CD4-positive, alpha-beta memory T cell (primary cell): ENCODE data around the gene OAT. TPM values are rescaled to one million over a fixed set of nuclear protein-coding genes. Genes with fewer than 3 reads are reported as not detected.
A peak's percentile ranks its signal among the peaks of the same experiment; 100 is the strongest.

Experiments
- CTCF ChIA-PET: fragments of 350-600 bp; sonication (Branson Sonifier 250); formaldehyde crosslinking; loops from one replicate; lab custom pipeline; 2021; ENCODE audit warnings: inconsistent platforms; ENCODE audit not compliant: partially characterized antibody; lab: Charles Lee
- POLR2A ChIA-PET: fragments of 350-600 bp; sonication (Branson Sonifier 250); formaldehyde crosslinking; loops from one replicate; lab custom pipeline; 2021; ENCODE audit not compliant: partially characterized antibody; lab: Charles Lee
- DNase-seq, 5 donors: peaks; one replicate each; pipeline versions ENCODE4 v3.0.0 to v3.0.0-alpha.2; 2020 to 2022; ENCODE audit warnings: mixed read lengths in 1 of 5
- H3K27ac ChIP-seq: one replicate; pipeline ENCODE4 v1.7.0; 2013; ENCODE audit warnings: low read depth, low read length
- H3K27me3 ChIP-seq: 2 replicates; pipeline ENCODE4 v1.7.0; 2013; ENCODE audit warnings: mild to moderate bottlenecking, low read length, moderate library complexity; ENCODE audit not compliant: insufficient read depth
- H3K36me3 ChIP-seq: 2 replicates; pipeline ENCODE4 v1.7.0; 2013; ENCODE audit warnings: mild to moderate bottlenecking, low read length, moderate library complexity; ENCODE audit not compliant: insufficient read depth
- H3K4me1 ChIP-seq: 2 replicates; pipeline ENCODE4 v1.7.0; 2013; ENCODE audit warnings: mild to moderate bottlenecking, low read length, moderate library complexity; ENCODE audit not compliant: insufficient read depth
- H3K4me3 ChIP-seq, 2 donors: one replicate each; pipeline ENCODE4 v1.7.0; 2013; ENCODE audit warnings: low read length in 2 of 2, mild to moderate bottlenecking in 1 of 2
- H3K9me3 ChIP-seq, 2 donors: one replicate each; pipeline ENCODE4 v1.7.0; 2013; ENCODE audit warnings: low read length in 2 of 2, control low read depth in 1 of 2; ENCODE audit not compliant: control insufficient read depth in 1 of 2
- H3K27ac Mint-ChIP-seq, 7 donors: one replicate each; pipeline ENCODE4 v1.8.0; 2020 to 2021; ENCODE audit warnings: mixed read lengths in 7 of 7, mild to moderate bottlenecking in 6 of 7, inconsistent platforms in 3 of 7, moderate library complexity in 3 of 7
- H3K27me3 Mint-ChIP-seq, 2 donors: one replicate each; pipeline ENCODE4 v1.8.0; 2020 to 2021; ENCODE audit warnings: mixed read lengths in 2 of 2
- H3K36me3 Mint-ChIP-seq, 2 donors: one replicate each; pipeline ENCODE4 v1.8.0; 2020 to 2021; ENCODE audit warnings: mixed read lengths in 2 of 2, inconsistent platforms in 1 of 2, mild to moderate bottlenecking in 1 of 2
- H3K4me1 Mint-ChIP-seq, 4 donors: one replicate each; pipeline ENCODE4 v1.8.0; 2020 to 2021; ENCODE audit warnings: mixed read lengths in 4 of 4, mild to moderate bottlenecking in 1 of 4
- H3K4me3 Mint-ChIP-seq, 8 donors: one replicate each; pipeline ENCODE4 v1.8.0; 2020 to 2021; ENCODE audit warnings: mixed read lengths in 8 of 8, mild to moderate bottlenecking in 7 of 8, moderate library complexity in 6 of 8, inconsistent platforms in 3 of 8
- H3K9me3 Mint-ChIP-seq, 8 donors: one replicate each; pipeline ENCODE4 v1.8.0; 2020 to 2021; ENCODE audit warnings: mixed read lengths in 8 of 8, mild to moderate bottlenecking in 5 of 8, inconsistent platforms in 3 of 8, moderate library complexity in 1 of 8
- intact Hi-C: fragments of 100-400 bp; cut with micrococcal nuclease; formaldehyde crosslinking; loops from one replicate; pipeline ENCODE4 v1.15.1; 2023
- polyA plus RNA-seq, 2 donors: library from polyadenylated mRNA; unstranded; fragments of 300-500 nt; fragmentation: Illumina TruSeq; gene quantifications; one replicate each; pipeline ENCODE4 v1.2.3, GENCODE V29; 2021
- total RNA-seq, 2 experiments: library from RNA; stranded (reverse); gene quantifications; one replicate each; pipeline ENCODE4 v1.2.3, GENCODE V29; 2021

The OAT gene
- total and polyA plus RNA-seq, 4 experiments from 2014 or later: 34.8 to 80.4 (median 51.0) TPM

- ChIA-PET CTCF (no interaction called here), POLR2A (no interaction called here)
- Mint-ChIP-seq H3K36me3 (no peaks in the 10 kb centered on the region), H3K4me1 (peaks cover under 1 to 12% (median 4%) of the 10 kb centered on the region in 4 donors), H3K27ac (no peak overlapping the region), H3K4me3 (no peak overlapping the region), H3K27me3 (peaks cover 45 to 51% of the 10 kb centered on the region in 2 donors), H3K9me3 (no peaks in the 10 kb centered on the region)
- H3K9me3 ChIP-seq: no peaks in the 10 kb centered on the region
- H3K27ac ChIP-seq: no peak overlapping the region
- peaks cover 21% of the 10 kb centered on the region for H3K27me3 ChIP-seq
- H3K4me3 ChIP-seq: no peak overlapping the region
- peaks cover under 1% of the 10 kb centered on the region for H3K4me1 ChIP-seq
- intact Hi-C loops: no loop called here
- H3K36me3 ChIP-seq: no peaks in the 10 kb centered on the region
- no peak for DNase-seq
These were observed 36.7 kb upstream of the OAT start for GRCh38 chr10:124455441-124455840.

GRCh38 chr10:124453960-124454610, 35.4 kb upstream of the OAT start:
- Histone ChIP-seq H3K36me3 (no peaks in the 10 kb centered on the region), H3K27ac (no peak overlapping the region), H3K4me3 (no peak overlapping the region), H3K9me3 (no peaks in the 10 kb centered on the region), H3K4me1 (peaks cover 10% of the 10 kb centered on the region), H3K27me3 (peaks cover 27% of the 10 kb centered on the region)
- Mint-ChIP-seq H3K27ac (no peak overlapping the region), H3K4me3 (peak overlapping the region in 1 of 8 donors; percentile 27), H3K9me3 (no peaks in the 10 kb centered on the region), H3K36me3 (no peaks in the 10 kb centered on the region), H3K27me3 (peaks cover 52 to 58% of the 10 kb centered on the region in 2 donors), H3K4me1 (peaks cover 6 to 19% (median 11%) of the 10 kb centered on the region in 4 donors)
- intact Hi-C loops: no loop called here
- ChIA-PET CTCF (no interaction called here), POLR2A (no interaction called here)
- DNase-seq: no peak

- H3K27me3 ChIP-seq: peaks cover 44% of the 10 kb centered on the region
- no peak overlapping the region for H3K4me3 ChIP-seq
- intact Hi-C loops: no loop called here
- POLR2A ChIA-PET: no interaction called here
- CTCF ChIA-PET: no interaction called here
- no peak for DNase-seq
- Mint-ChIP-seq H3K9me3 (no peaks in the 10 kb centered on the region), H3K27me3 (peaks cover 66 to 67% of the 10 kb centered on the region in 2 donors), H3K4me1 (peaks cover 11 to 33% (median 21%) of the 10 kb centered on the region in 4 donors), H3K4me3 (peak overlapping the region in 1 of 8 donors; percentile 24), H3K27ac (peak overlapping the region in 1 of 7 donors; percentile 75), H3K36me3 (no peaks in the 10 kb centered on the region)
- no peak overlapping the region for H3K27ac ChIP-seq
- H3K4me1 ChIP-seq: peaks cover 16% of the 10 kb centered on the region
- no peaks in the 10 kb centered on the region for H3K36me3 ChIP-seq
- H3K9me3 ChIP-seq: no peaks in the 10 kb centered on the region
These were observed 32.6 kb upstream of the OAT start for GRCh38 chr10:124451276-124451675.

- CTCF ChIA-PET: no interaction called here
- Mint-ChIP-seq H3K27ac (no peak overlapping the region), H3K4me3 (peak overlapping the region in 2 of 8 donors; percentile 24 to 72), H3K4me1 (peaks cover 11 to 33% (median 21%) of the 10 kb centered on the region in 4 donors), H3K9me3 (no peaks in the 10 kb centered on the region), H3K36me3 (no peaks in the 10 kb centered on the region), H3K27me3 (peaks cover 67% of the 10 kb centered on the region in 2 donors)
- H3K9me3 ChIP-seq: no peaks in the 10 kb centered on the region
- intact Hi-C loops: no loop called here
- H3K4me1 ChIP-seq: peaks cover 16% of the 10 kb centered on the region
- DNase-seq: no peak
- no peak overlapping the region for H3K4me3 ChIP-seq
- H3K36me3 ChIP-seq: no peaks in the 10 kb centered on the region
- POLR2A ChIA-PET: no interaction called here
- peaks cover 44% of the 10 kb centered on the region for H3K27me3 ChIP-seq
- H3K27ac ChIP-seq: no peak overlapping the region
These were observed 32.0 kb upstream of the OAT start for GRCh38 chr10:124450783-124451057.

GRCh38 chr10:124450012-124450782, 31.5 kb upstream of the OAT start, which contains the start of gene NKX1-2:
Gene NKX1-2 (minus strand): TSS chr10:124450035. CDS start chr10:124449943, 92 bp downstream.
- no peaks in the 10 kb centered on the region for H3K36me3 Mint-ChIP-seq
- Histone ChIP-seq H3K4me3 (no peak within 1 kb of the TSS), H3K4me1 (peaks cover 16% of the 10 kb centered on the region), H3K27me3 (peaks cover 41% of the 10 kb centered on the region), H3K9me3 (no peaks in the 10 kb centered on the region), H3K27ac (no peak within 1 kb of the TSS), H3K36me3 (no peaks in the 10 kb centered on the region)
- ChIA-PET POLR2A (no interaction called here), CTCF (no interaction called here)
- intact Hi-C loops: no loop called here
- H3K4me1 Mint-ChIP-seq: peaks cover 11 to 33% (median 21%) of the 10 kb centered on the region in 4 donors
- H3K4me3 Mint-ChIP-seq: peak within 1 kb of the TSS; percentile 20 to 72 (median 61)
- DNase-seq: no peak
- no peaks in the 10 kb centered on the region for H3K9me3 Mint-ChIP-seq
- peaks cover 67% of the 10 kb centered on the region in 2 donors for H3K27me3 Mint-ChIP-seq
- no peak within 1 kb of the TSS for H3K27ac Mint-ChIP-seq

GRCh38 chr10:124449170-124450011, 30.7 kb upstream of the OAT start:
- H3K36me3 ChIP-seq: no peaks in the 10 kb centered on the region
- H3K36me3 Mint-ChIP-seq: no peaks in the 10 kb centered on the region
- peaks cover 65 to 67% of the 10 kb centered on the region in 2 donors for H3K27me3 Mint-ChIP-seq
- peak overlapping the region in 6 of 8 donors; percentile 7 to 65 (median 40) for H3K4me3 Mint-ChIP-seq
- H3K4me1 ChIP-seq: peaks cover 16% of the 10 kb centered on the region
- no peaks in the 10 kb centered on the region for H3K9me3 ChIP-seq
- H3K9me3 Mint-ChIP-seq: no peaks in the 10 kb centered on the region
- ChIA-PET POLR2A (no interaction called here), CTCF (interaction anchor here (0.6 kb wide), 1 partner anchor 16 kb away, joined by 3 read pairs; no protein-coding TSS in a partner anchor)
- no peak overlapping the region for H3K27ac Mint-ChIP-seq
- H3K27me3 ChIP-seq: peaks cover 41% of the 10 kb centered on the region
- no peak overlapping the region for H3K27ac ChIP-seq
- H3K4me1 Mint-ChIP-seq: peaks cover 11 to 33% (median 21%) of the 10 kb centered on the region in 4 donors
- DNase-seq: no peak
- no peak overlapping the region for H3K4me3 ChIP-seq
- intact Hi-C loops: no loop called here
